SJSA1 (cell line): ENCODE results near the gene LILRA5. TPM values are rescaled to one million over a fixed set of nuclear protein-coding genes. Genes with fewer than 3 reads are reported as not detected.
"Not testable (repeated sequence)": the region's sequence is repeated elsewhere in the genome, so short reads cannot be mapped to it uniquely, and the experiment has no call there.

Experiments used
- DNase-seq, 2 experiments: peaks; one replicate each; pipeline ENCODE4 v3.0.0-alpha.2; 2015 to 2020; ENCODE audit warnings: low spot score in 2 of 2, low read depth in 1 of 2
- H3K27ac ChIP-seq: fragments of 250-450 bp; sonication (Bioruptor Pico); 2 replicates; pipeline ENCODE4 v1.5.1; 2020; ENCODE audit warnings: mild to moderate bottlenecking, moderate library complexity
- H3K27me3 ChIP-seq: fragments of 250-450 bp; sonication (Bioruptor Pico); replicated peaks from 2 replicates; pipeline ENCODE4 v1.5.1; 2020; ENCODE audit warnings: mild to moderate bottlenecking, moderate library complexity
- H3K36me3 ChIP-seq: fragments of 250-450 bp; sonication (Bioruptor Pico); 2 replicates; pipeline ENCODE4 v1.5.1; 2020; ENCODE audit warnings: mild to moderate bottlenecking
- H3K4me1 ChIP-seq: fragments of 250-450 bp; sonication (Bioruptor Pico); replicated peaks from 2 replicates; pipeline ENCODE4 v1.6.1; 2021; ENCODE audit warnings: mild to moderate bottlenecking
- H3K4me3 ChIP-seq: fragments of 250-450 bp; sonication (Bioruptor Pico); 2 replicates; pipeline ENCODE4 v1.5.1; 2020; ENCODE audit warnings: mild to moderate bottlenecking
- H3K9me3 ChIP-seq: fragments of 250-450 bp; sonication (Bioruptor Pico); replicated peaks from 2 replicates; pipeline ENCODE4 v1.5.1; 2020; ENCODE audit warnings: mild to moderate bottlenecking
- total RNA-seq: library from RNA; depleted of rRNA; stranded (reverse); fragments of >200 nt; shearing (Covaris generic); gene quantifications from 2 replicates; pipeline ENCODE4 v1.2.3, GENCODE V29; 2014; rRNA removed

Gene LILRA5
- not detected in 2 replicates for total RNA-seq

- no peaks in the 10 kb centered on the region for H3K36me3 ChIP-seq
- H3K4me3 ChIP-seq, result no peak within 1 kb of the TSS
- no peaks in the 10 kb centered on the region for H3K4me1 ChIP-seq
- H3K27me3 ChIP-seq, result peaks cover 2% of the 10 kb centered on the region; the same call in 1 of the 2 replicates
- H3K9me3 ChIP-seq, result no peaks in the 10 kb centered on the region
- no peak within 1 kb of the TSS for H3K27ac ChIP-seq
- DNase-seq, result no peak
Observed at GRCh38 chr19:54312436-54313377, at the start of gene LILRA5. LILRA5 (minus strand) TSS chr19:54313166; CDS start chr19:54313019, 147 bp downstream.

GRCh38 chr19:54361680-54362422 lies 48.9 kb upstream of the LILRA5 start:
- H3K36me3 ChIP-seq, H3K9me3 ChIP-seq, H3K4me1 ChIP-seq, H3K4me3 ChIP-seq, H3K27me3 ChIP-seq, H3K27ac ChIP-seq, DNase-seq: not testable (repeated sequence)

- not testable (repeated sequence) for H3K4me3 ChIP-seq
Observed at GRCh38 chr19:54359149-54359820, 46.3 kb upstream of the LILRA5 start.

GRCh38 chr19:54357381-54357780 lies 44.4 kb upstream of the LILRA5 start:
- H3K27me3 ChIP-seq, result no peaks in the 10 kb centered on the region
- H3K27ac ChIP-seq, result no peak overlapping the region
- no peaks in the 10 kb centered on the region for H3K4me1 ChIP-seq
- H3K9me3 ChIP-seq, result no peaks in the 10 kb centered on the region
- no peak for DNase-seq
- no peak overlapping the region for H3K4me3 ChIP-seq
- no peaks in the 10 kb centered on the region for H3K36me3 ChIP-seq

More at GRCh38 chr19:54359149-54359820, 46.3 kb upstream of the LILRA5 start:
- H3K9me3 ChIP-seq, H3K4me1 ChIP-seq, H3K27me3 ChIP-seq, H3K27ac ChIP-seq, DNase-seq, H3K36me3 ChIP-seq: not testable (repeated sequence)

GRCh38 chr19:54356444-54357056 lies 43.6 kb upstream of the LILRA5 start:
- no peak for DNase-seq
- no peak overlapping the region for H3K4me3 ChIP-seq
- H3K9me3 ChIP-seq, result no peaks in the 10 kb centered on the region
- no peaks in the 10 kb centered on the region for H3K36me3 ChIP-seq
- H3K27ac ChIP-seq, result no peak overlapping the region
- 0 out of 2 replicates have a peak, but pooled peaks cover 1% of the 10 kb centered on the region for H3K27me3 ChIP-seq
- no peaks in the 10 kb centered on the region for H3K4me1 ChIP-seq

GRCh38 chr19:54355675-54356074 lies 42.7 kb upstream of the LILRA5 start:
- no peak for DNase-seq
- Histone ChIP-seq H3K4me3 (no peak overlapping the region), H3K4me1 (no peaks in the 10 kb centered on the region), H3K36me3 (no peaks in the 10 kb centered on the region), H3K27me3 (0 out of 2 replicates have a peak, but pooled peaks cover 4% of the 10 kb centered on the region), H3K9me3 (no peaks in the 10 kb centered on the region), H3K27ac (no peak overlapping the region)

- no peaks in the 10 kb centered on the region for H3K9me3 ChIP-seq
- no peaks in the 10 kb centered on the region for H3K4me1 ChIP-seq
- 0 out of 2 replicates have a peak, but pooled peaks cover 4% of the 10 kb centered on the region for H3K27me3 ChIP-seq
- no peak overlapping the region for H3K4me3 ChIP-seq
- H3K36me3 ChIP-seq, result no peaks in the 10 kb centered on the region
- H3K27ac ChIP-seq, result no peak overlapping the region
- DNase-seq, result no peak
Observed at GRCh38 chr19:54354761-54355160, 41.8 kb upstream of the LILRA5 start.

- Histone ChIP-seq H3K27ac (no peak overlapping the region), H3K9me3 (no peaks in the 10 kb centered on the region), H3K4me1 (no peaks in the 10 kb centered on the region), H3K27me3 (peaks cover 7% of the 10 kb centered on the region; the same call in 1 of the 2 replicates), H3K36me3 (no peaks in the 10 kb centered on the region), H3K4me3 (no peak overlapping the region)
- no peak for DNase-seq
Observed at GRCh38 chr19:54352546-54352945, 39.6 kb upstream of the LILRA5 start.

- no peaks in the 10 kb centered on the region for H3K4me1 ChIP-seq
Observed at GRCh38 chr19:54352041-54352440, 39.1 kb upstream of the LILRA5 start.

GRCh38 chr19:54351474-54351873 lies 38.5 kb upstream of the LILRA5 start:
- H3K27me3 ChIP-seq, result peaks cover 7% of the 10 kb centered on the region; the same call in 1 of the 2 replicates
- no peak for DNase-seq
- H3K36me3 ChIP-seq, result no peaks in the 10 kb centered on the region
- no peaks in the 10 kb centered on the region for H3K4me1 ChIP-seq
- no peak overlapping the region for H3K27ac ChIP-seq
- no peak overlapping the region for H3K4me3 ChIP-seq
- H3K9me3 ChIP-seq, result no peaks in the 10 kb centered on the region

More at GRCh38 chr19:54352041-54352440, 39.1 kb upstream of the LILRA5 start:
- Histone ChIP-seq H3K9me3 (no peaks in the 10 kb centered on the region), H3K36me3 (no peaks in the 10 kb centered on the region), H3K27ac (no peak overlapping the region), H3K27me3 (peaks cover 7% of the 10 kb centered on the region; the same call in 1 of the 2 replicates), H3K4me3 (no peak overlapping the region)
- DNase-seq, result no peak

- Histone ChIP-seq H3K27ac (no peak overlapping the region), H3K27me3 (peaks cover 4% of the 10 kb centered on the region), H3K4me3 (no peak overlapping the region), H3K36me3 (no peaks in the 10 kb centered on the region), H3K9me3 (no peaks in the 10 kb centered on the region), H3K4me1 (no peaks in the 10 kb centered on the region)
- no peak for DNase-seq
Observed at GRCh38 chr19:54345938-54346386, 33.0 kb upstream of the LILRA5 start.

GRCh38 chr19:54343868-54344267 lies 30.9 kb upstream of the LILRA5 start:
- DNase-seq, result no peak
- Histone ChIP-seq H3K36me3 (no peaks in the 10 kb centered on the region), H3K4me1 (no peaks in the 10 kb centered on the region), H3K27me3 (peaks cover 10% of the 10 kb centered on the region), H3K27ac (no peak overlapping the region), H3K9me3 (no peaks in the 10 kb centered on the region), H3K4me3 (no peak overlapping the region)

GRCh38 chr19:54341295-54341694 lies 28.3 kb upstream of the LILRA5 start:
- Histone ChIP-seq H3K9me3 (no peaks in the 10 kb centered on the region), H3K36me3 (no peaks in the 10 kb centered on the region), H3K27ac (no peak overlapping the region), H3K4me1 (no peaks in the 10 kb centered on the region), H3K27me3 (peaks cover 6% of the 10 kb centered on the region; the same call in 1 of the 2 replicates), H3K4me3 (no peak overlapping the region)
- DNase-seq, result no peak
